GM18498 (cell line): ENCODE results near the gene IFT22.
"Not testable (repeated sequence)": the region's sequence is repeated elsewhere in the genome, so short reads cannot be mapped to it uniquely, and the experiment has no call there.

Source experiments
- ATAC-seq: cut with Tn5 transposase; IDR thresholded peaks from one replicate; pipeline ENCODE4 v1.9.1; 2021; ENCODE audit warnings: mild to moderate bottlenecking, moderate library complexity; ENCODE audit not compliant: unreplicated experiment

Gene IFT22

GRCh38 chr7:101315336-101315735, 6.3 kb downstream of the IFT22 start:
- ATAC-seq, result no peak

- no peak for ATAC-seq
Observed at GRCh38 chr7:101308245-101309085, 13.1 kb downstream of the IFT22 start.

GRCh38 chr7:101306307-101306706, 15.3 kb downstream of the IFT22 start:
- no peak for ATAC-seq

- ATAC-seq, result no peak
Observed at GRCh38 chr7:101303102-101303701, 18.4 kb downstream of the IFT22 start.

GRCh38 chr7:101302641-101303101, 18.9 kb downstream of the IFT22 start:
- ATAC-seq, result no peak

GRCh38 chr7:101300465-101301376, 20.9 kb downstream of the IFT22 start:
- ATAC-seq, result no peak

GRCh38 chr7:101299511-101300464, 21.8 kb downstream of the IFT22 start:
- ATAC-seq, result no peak

- no peak for ATAC-seq
Observed at GRCh38 chr7:101294832-101295121, 26.8 kb downstream of the IFT22 start.

GRCh38 chr7:101294039-101294831, 27.4 kb downstream of the IFT22 start:
- no peak for ATAC-seq

- ATAC-seq, result not testable (repeated sequence)
Observed at GRCh38 chr7:101293069-101294021, 28.3 kb downstream of the IFT22 start.

- not testable (repeated sequence) for ATAC-seq
Observed at GRCh38 chr7:101292566-101292965, 29.0 kb downstream of the IFT22 start.

- not testable (repeated sequence) for ATAC-seq
Observed at GRCh38 chr7:101290186-101291037, 31.2 kb downstream of the IFT22 start.

GRCh38 chr7:101289687-101290086, 31.9 kb downstream of the IFT22 start:
- peak; percentile 76 for ATAC-seq

GRCh38 chr7:101288439-101288838, 33.2 kb downstream of the IFT22 start:
- no peak for ATAC-seq

- ATAC-seq, result no peak
Observed at GRCh38 chr7:101287032-101287431, 34.6 kb downstream of the IFT22 start.

- not testable (repeated sequence) for ATAC-seq
Observed at GRCh38 chr7:101285880-101286279, 35.7 kb downstream of the IFT22 start.

GRCh38 chr7:101285171-101285570, 36.4 kb downstream of the IFT22 start:
- ATAC-seq, result no peak
